Natural killer cell (primary cell): ENCODE measurements around the gene ATRNL1. TPM values are rescaled to one million over a fixed set of nuclear protein-coding genes. Genes with fewer than 3 reads are reported as not detected.
A peak's percentile ranks its signal among the peaks of the same experiment; 100 is the strongest.

Experiments used
- ATAC-seq, 3 donors: fragments of 150-1000 bp in 2 of 3; fragments of 200-7000 bp in 1 of 3; cut with Tn5 transposase; 1 replicate in 1 of 3; 2 replicates in 2 of 3; pipeline ENCODE4 v1.10.0; 2021; ENCODE audit warnings: mild to moderate bottlenecking in 2 of 3, moderate library complexity in 2 of 3
- DNase-seq, 2 donors: peaks; one replicate each; pipeline versions ENCODE4 v3.0.0 to v3.0.0-alpha.2; 2013 to 2021; ENCODE audit warnings: mixed read lengths in 1 of 2
- H3K27ac ChIP-seq: one replicate; pipeline ENCODE4 v1.5.1; 2013; ENCODE audit warnings: mild to moderate bottlenecking, low read length
- H3K27me3 ChIP-seq: one replicate; pipeline ENCODE4 v1.6.1; 2013; ENCODE audit warnings: low read length; ENCODE audit not compliant: control insufficient read depth, insufficient read depth
- H3K36me3 ChIP-seq: one replicate; pipeline ENCODE4 v1.6.1; 2013; ENCODE audit warnings: low read length; ENCODE audit not compliant: control insufficient read depth, insufficient read depth
- H3K4me1 ChIP-seq: one replicate; pipeline ENCODE4 v1.6.1; 2013; ENCODE audit warnings: low read length; ENCODE audit not compliant: control insufficient read depth, insufficient read depth
- H3K4me3 ChIP-seq: one replicate; pipeline ENCODE4 v1.5.1; 2013; ENCODE audit warnings: low read length
- H3K9me3 ChIP-seq: one replicate; pipeline ENCODE4 v1.6.1; 2013; ENCODE audit warnings: low read length; ENCODE audit not compliant: control insufficient read depth, insufficient read depth
- H3K27ac Mint-ChIP-seq, 2 donors: one replicate each; pipeline ENCODE4 v1.8.0; 2022; ENCODE audit warnings: mild to moderate bottlenecking in 2 of 2, mixed read lengths in 2 of 2, moderate library complexity in 1 of 2
- H3K27me3 Mint-ChIP-seq, 2 donors: one replicate each; pipeline ENCODE4 v1.8.0; 2022; ENCODE audit warnings: low read depth in 2 of 2, mixed read lengths in 2 of 2
- H3K36me3 Mint-ChIP-seq: one replicate; pipeline ENCODE4 v1.8.0; 2022; ENCODE audit warnings: mixed read lengths
- H3K4me1 Mint-ChIP-seq, 2 donors: one replicate each; pipeline ENCODE4 v1.8.0; 2022; ENCODE audit warnings: mixed read lengths in 2 of 2
- H3K4me3 Mint-ChIP-seq: one replicate; pipeline ENCODE4 v1.8.0; 2022; ENCODE audit warnings: mild to moderate bottlenecking, moderate library complexity, mixed read lengths
- H3K9me3 Mint-ChIP-seq, 2 donors: one replicate each; pipeline ENCODE4 v1.8.0; 2022; ENCODE audit warnings: mixed read lengths in 2 of 2
- WGBS: methylation state at CpG from one replicate; pipeline ENCODE4 v1.1.7; 2013; ENCODE audit warnings: missing lambda C conversion rate; ENCODE audit not compliant: insufficient coverage; 5-methylcytosine and 5-hydroxymethylcytosine counted together
- intact Hi-C: fragments of 100-400 bp; cut with micrococcal nuclease; formaldehyde crosslinking; loops from one replicate; pipeline ENCODE4 v1.14.2; 2022
- total RNA-seq, 4 donors: library from RNA; stranded (reverse); fragments of 120-200 nt in 1 of 4; gene quantifications; one replicate each; pipeline versions ENCODE4 v1.2.3 to v1.2.4, GENCODE V29; 2013 to 2022
- TF ChIP-seq, protein P1 (sequence below): fragments of 200-600 bp; IDR thresholded peaks from one replicate; pipeline ENCODE4 v1.8.0; 2022; ENCODE audit warnings: antibody characterized with exemption

The ATRNL1 gene
- total RNA-seq, 3 donors from 2014 or later (not counting 1 experiment from before 2014, with no cell fraction given) = not detected

DNA sequence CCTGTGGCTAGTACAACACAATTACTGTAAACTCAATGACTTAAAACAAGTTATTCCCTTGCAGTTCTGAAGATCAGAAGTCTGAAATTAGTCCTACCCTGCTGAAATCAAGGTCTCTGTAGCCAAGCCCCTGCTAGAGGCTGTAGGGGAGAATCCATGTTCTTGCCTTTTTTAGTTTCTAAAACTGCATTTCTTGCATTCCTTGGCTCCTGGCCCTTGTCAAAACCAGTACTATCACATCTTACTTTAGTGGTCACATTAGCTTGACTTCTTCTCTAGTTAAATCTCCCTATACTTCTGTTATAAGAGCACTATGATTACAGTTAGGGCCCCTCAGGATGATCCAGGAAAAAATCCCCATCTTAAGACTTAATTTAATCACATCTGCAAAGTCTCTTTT, 612.9 kb downstream of the ATRNL1 start:
- no peaks in the 10 kb centered on the region for H3K9me3 ChIP-seq
- no peak overlapping the region for H3K4me3 ChIP-seq
- no peaks in the 10 kb centered on the region for H3K27me3 ChIP-seq
- Mint-ChIP-seq H3K36me3 (no peaks in the 10 kb centered on the region), H3K4me1 (no peaks in the 10 kb centered on the region), H3K9me3 (peaks cover 6 to 10% of the 10 kb centered on the region in 2 donors), H3K27ac (no peak overlapping the region), H3K4me3 (no peak overlapping the region), H3K27me3 (no peaks in the 10 kb centered on the region)
- no peak overlapping the region for H3K27ac ChIP-seq
- no peaks in the 10 kb centered on the region for H3K4me1 ChIP-seq
- intact Hi-C loops = no loop called here
- TF ChIP-seq, protein P1, sequence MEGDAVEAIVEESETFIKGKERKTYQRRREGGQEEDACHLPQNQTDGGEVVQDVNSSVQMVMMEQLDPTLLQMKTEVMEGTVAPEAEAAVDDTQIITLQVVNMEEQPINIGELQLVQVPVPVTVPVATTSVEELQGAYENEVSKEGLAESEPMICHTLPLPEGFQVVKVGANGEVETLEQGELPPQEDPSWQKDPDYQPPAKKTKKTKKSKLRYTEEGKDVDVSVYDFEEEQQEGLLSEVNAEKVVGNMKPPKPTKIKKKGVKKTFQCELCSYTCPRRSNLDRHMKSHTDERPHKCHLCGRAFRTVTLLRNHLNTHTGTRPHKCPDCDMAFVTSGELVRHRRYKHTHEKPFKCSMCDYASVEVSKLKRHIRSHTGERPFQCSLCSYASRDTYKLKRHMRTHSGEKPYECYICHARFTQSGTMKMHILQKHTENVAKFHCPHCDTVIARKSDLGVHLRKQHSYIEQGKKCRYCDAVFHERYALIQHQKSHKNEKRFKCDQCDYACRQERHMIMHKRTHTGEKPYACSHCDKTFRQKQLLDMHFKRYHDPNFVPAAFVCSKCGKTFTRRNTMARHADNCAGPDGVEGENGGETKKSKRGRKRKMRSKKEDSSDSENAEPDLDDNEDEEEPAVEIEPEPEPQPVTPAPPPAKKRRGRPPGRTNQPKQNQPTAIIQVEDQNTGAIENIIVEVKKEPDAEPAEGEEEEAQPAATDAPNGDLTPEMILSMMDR = no peak
- ATAC-seq (no peak), DNase-seq (no peak)
- no peaks in the 10 kb centered on the region for H3K36me3 ChIP-seq

DNA sequence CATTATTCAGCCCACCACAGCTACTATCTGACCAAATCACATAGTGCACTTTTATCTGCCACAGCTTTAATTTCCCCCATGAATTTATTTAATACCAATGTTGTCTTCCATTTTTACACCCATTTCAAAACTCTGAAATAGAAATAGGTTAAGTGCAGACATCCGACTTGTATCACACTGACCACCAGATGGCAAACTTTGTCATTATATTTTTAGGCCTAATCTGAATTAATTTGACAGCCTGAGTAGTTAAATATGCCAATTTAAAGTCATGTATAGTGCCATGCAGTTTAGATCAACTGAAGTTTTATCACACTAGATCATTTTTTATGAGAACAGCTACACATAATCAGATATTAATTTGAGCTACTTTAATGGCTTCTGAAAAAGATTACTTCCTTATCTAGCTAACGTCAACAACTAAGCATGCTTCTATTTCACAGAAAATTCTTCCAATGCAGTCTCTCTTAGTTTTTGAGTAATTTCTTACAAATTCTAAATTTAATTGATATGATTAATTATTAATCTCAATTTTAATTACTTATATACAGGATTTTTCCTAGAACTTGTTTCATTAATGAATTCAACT, 613.4 kb downstream of the ATRNL1 start:
- no peaks in the 10 kb centered on the region for H3K4me1 ChIP-seq
- H3K4me3 Mint-ChIP-seq = no peak overlapping the region
- no peaks in the 10 kb centered on the region for H3K27me3 Mint-ChIP-seq
- no peaks in the 10 kb centered on the region for H3K27me3 ChIP-seq
- H3K27ac Mint-ChIP-seq = no peak overlapping the region
- H3K9me3 ChIP-seq = no peaks in the 10 kb centered on the region
- intact Hi-C loops = no loop called here
- no peaks in the 10 kb centered on the region for H3K36me3 ChIP-seq
- 33% methylated on average over 1 of the region's 2 CpGs for WGBS
- H3K27ac ChIP-seq = no peak overlapping the region
- no peak overlapping the region for H3K4me3 ChIP-seq
- no peaks in the 10 kb centered on the region for H3K36me3 Mint-ChIP-seq
- peaks cover 6 to 10% of the 10 kb centered on the region in 2 donors for H3K9me3 Mint-ChIP-seq
- DNase-seq (peak in 1 of 2 donors; percentile 4), ATAC-seq (no peak)
- no peaks in the 10 kb centered on the region for H3K4me1 Mint-ChIP-seq
- TF ChIP-seq, protein P1 = no peak

DNA sequence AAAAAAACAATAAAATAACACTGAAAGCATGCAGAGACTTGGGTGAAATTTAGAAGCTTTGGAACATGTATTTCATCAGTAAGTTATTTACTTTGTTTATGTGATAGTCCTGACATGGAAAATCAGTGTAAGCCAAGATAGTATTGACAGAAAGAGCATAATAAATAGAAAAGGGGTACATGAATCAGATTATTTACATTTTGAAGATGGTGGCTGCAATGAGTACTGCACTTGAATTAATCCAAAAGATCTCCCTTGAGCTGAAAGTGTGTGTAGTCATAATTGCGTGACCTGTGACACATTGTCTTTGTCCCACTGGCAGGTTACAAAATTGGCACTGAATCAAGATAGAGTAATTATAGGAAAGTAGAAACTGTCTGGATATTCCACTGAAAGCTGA, 617.0 kb downstream of the ATRNL1 start:
- no peak overlapping the region for H3K4me3 ChIP-seq
- Mint-ChIP-seq H3K9me3 (peaks cover 2 to 5% of the 10 kb centered on the region in 2 donors), H3K27ac (no peak overlapping the region), H3K4me3 (no peak overlapping the region), H3K36me3 (no peaks in the 10 kb centered on the region), H3K27me3 (no peaks in the 10 kb centered on the region), H3K4me1 (no peaks in the 10 kb centered on the region)
- TF ChIP-seq, protein P1 = no peak
- 100% methylated on average over 1 of the region's 1 CpG for WGBS
- H3K36me3 ChIP-seq = no peaks in the 10 kb centered on the region
- DNase-seq (no peak), ATAC-seq (no peak)
- intact Hi-C loops = no loop called here
- no peaks in the 10 kb centered on the region for H3K4me1 ChIP-seq
- no peaks in the 10 kb centered on the region for H3K27me3 ChIP-seq
- no peak overlapping the region for H3K27ac ChIP-seq
- no peaks in the 10 kb centered on the region for H3K9me3 ChIP-seq

GRCh38 chr10:115711306-115711705, 618.1 kb downstream of the ATRNL1 start:
- H3K27me3 Mint-ChIP-seq = no peaks in the 10 kb centered on the region
- H3K4me3 Mint-ChIP-seq = no peak overlapping the region
- H3K4me1 Mint-ChIP-seq = no peaks in the 10 kb centered on the region
- no peaks in the 10 kb centered on the region for H3K36me3 ChIP-seq
- no peak overlapping the region for H3K27ac Mint-ChIP-seq
- no peak overlapping the region for H3K4me3 ChIP-seq
- H3K36me3 Mint-ChIP-seq = no peaks in the 10 kb centered on the region
- H3K9me3 Mint-ChIP-seq = peaks cover 0 to 5% of the 10 kb centered on the region in 2 donors
- ATAC-seq (no peak), DNase-seq (no peak)
- no peak overlapping the region for H3K27ac ChIP-seq
- no peaks in the 10 kb centered on the region for H3K27me3 ChIP-seq
- H3K4me1 ChIP-seq = no peaks in the 10 kb centered on the region
- 69% methylated on average over 1 of the region's 1 CpG for whole genome bisulfite sequencing
- H3K9me3 ChIP-seq = no peaks in the 10 kb centered on the region
- TF ChIP-seq, protein P1 = no peak
- intact Hi-C loops = no loop called here
